ENCODE data around the gene SUPT3H. TPM values are rescaled to one million over a fixed set of nuclear protein-coding genes. Genes with fewer than 3 reads are reported as not detected.
"Not testable (repeated sequence)": the region's sequence is repeated elsewhere in the genome, so short reads cannot be mapped to it uniquely, and the experiment has no call there.

Gene SUPT3H
- total and polyA plus RNA-seq, 12 donors = 2.1 to 6.2 (median 3.5) TPM

DNA sequence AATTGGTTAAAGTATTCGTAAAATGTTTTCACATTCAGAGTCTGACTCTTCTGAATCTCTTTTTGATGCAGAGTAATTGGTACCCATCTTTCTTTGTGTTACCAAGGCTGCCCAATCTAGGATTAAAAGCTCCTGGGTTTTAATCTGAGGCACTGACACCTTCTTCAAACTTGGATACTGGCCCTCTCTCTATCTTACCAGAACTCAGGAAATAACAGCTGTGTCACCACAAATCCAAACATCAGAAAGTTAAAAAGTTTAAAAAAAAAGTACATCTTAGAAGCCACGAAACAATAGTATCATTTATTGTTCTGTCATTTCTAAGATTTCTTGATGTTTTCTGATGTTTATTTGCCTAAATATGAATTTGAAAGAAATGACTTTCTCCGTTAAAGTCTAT is 305.1 kb downstream of the SUPT3H start:
- DNase-seq (no peak), ATAC-seq (no peak)
- no peak for TF ChIP-seq CTCF (IDR thresholded peaks at IDR 0.05)
- H3K4me3 ChIP-seq = no peak overlapping the region
- H3K27me3 ChIP-seq = no peaks in the 10 kb centered on the region
- H3K4me1 ChIP-seq = peaks cover 0 to 14% (median 0%) of the 10 kb centered on the region in 9 donors
- no peak overlapping the region for H3K27ac ChIP-seq
- no peaks in the 10 kb centered on the region for H3K36me3 ChIP-seq
- intact Hi-C loops (cut with DNase I) = no loop called here
- 77 to 79% methylated on average over 3 of the region's 3 CpGs for WGBS, 2 donors
- H3K9me3 ChIP-seq = peaks cover 0 to 2% (median 0%) of the 10 kb centered on the region in 11 donors

- H3K27me3 ChIP-seq = no peaks in the 10 kb centered on the region
- intact Hi-C loops (cut with DNase I) = no loop called here
- no peaks in the 10 kb centered on the region for H3K9me3 ChIP-seq
- H3K4me1 ChIP-seq = peaks cover 0 to 14% (median 0%) of the 10 kb centered on the region in 9 donors
- ATAC-seq = no peak
- TF ChIP-seq CTCF (IDR thresholded peaks at IDR 0.05) = no peak
- no peaks in the 10 kb centered on the region for H3K36me3 ChIP-seq
- DNase-seq = no peak
- 88 to 91% methylated on average over 1 of the region's 1 CpG for WGBS, 2 donors
- no peak overlapping the region for H3K27ac ChIP-seq
- H3K4me3 ChIP-seq = no peak overlapping the region
Measured at GRCh38 chr6:45072016-45072415, 305.7 kb downstream of the SUPT3H start.

GRCh38 chr6:45069091-45069490 is 308.6 kb downstream of the SUPT3H start:
- 89 to 92% methylated on average over 3 of the region's 3 CpGs for WGBS, 2 donors
- DNase-seq = no peak
- Histone ChIP-seq H3K27ac (no peak overlapping the region), H3K4me1 (peaks cover 0 to 4% (median 0%) of the 10 kb centered on the region in 9 donors), H3K4me3 (no peak overlapping the region), H3K9me3 (no peaks in the 10 kb centered on the region), H3K36me3 (no peaks in the 10 kb centered on the region), H3K27me3 (no peaks in the 10 kb centered on the region)
- no peak for TF ChIP-seq CTCF (IDR thresholded peaks at IDR 0.05)
- intact Hi-C loops (cut with DNase I) = no loop called here
- no peak for ATAC-seq

GRCh38 chr6:45067446-45067845 is 310.3 kb downstream of the SUPT3H start:
- H3K27ac ChIP-seq; H3K9me3 ChIP-seq; ATAC-seq; H3K4me1 ChIP-seq; H3K27me3 ChIP-seq; intact Hi-C loops (cut with DNase I); H3K36me3 ChIP-seq; DNase-seq; H3K4me3 ChIP-seq: not testable (repeated sequence)
- WGBS, 2 donors = 86% methylated on average over 1 of the region's 1 CpG; no CpG with 5 or more reads in 1 of the 2 donors

GRCh38 chr6:45062659-45063058 is 315.1 kb downstream of the SUPT3H start:
- WGBS, 2 donors = 63 to 84% methylated on average over 6 to 15 of the region's 15 CpGs
- ATAC-seq = not testable (repeated sequence)

More at GRCh38 chr6:45062659-45063058, 315.1 kb downstream of the SUPT3H start:
- DNase-seq; H3K4me3 ChIP-seq; H3K36me3 ChIP-seq; H3K27ac ChIP-seq; intact Hi-C loops (cut with DNase I); H3K27me3 ChIP-seq; H3K4me1 ChIP-seq: not testable (repeated sequence)
- H3K9me3 ChIP-seq = peaks cover 0 to 18% (median 4%) of the 10 kb centered on the region in 11 donors

Measured in heart right ventricle (tissue), 16 donors.